BJ (cell line): Measurements from ENCODE around the gene DHRS2. TPM values are rescaled to one million over a fixed set of nuclear protein-coding genes. Genes with fewer than 3 reads are reported as not detected.

ENCODE experiments used
- CTCF ChIA-PET: fragments of 350-600 bp; formaldehyde crosslinking; extraction: SDS; loops from one replicate; lab custom pipeline; 2021; ENCODE audit warnings: antibody characterized with exemption, inconsistent platforms; lab: Yijun Ruan, JAX
- POLR2A ChIA-PET: fragments of 300-600 bp; sonication (Branson Sonifier 250); formaldehyde crosslinking; extraction: SDS; loops from one replicate; lab custom pipeline; 2021; ENCODE audit warnings: antibody characterized with exemption; lab: Charles Lee
- DNase-seq: peaks from one replicate; pipeline ENCODE4 v3.0.0-alpha.2; 2011; ENCODE audit warnings: low read depth
- H3K27me3 ChIP-seq: 2 replicates; pipeline ENCODE4 v1.6.0; 2011; ENCODE audit warnings: low read length; ENCODE audit not compliant: control insufficient read depth, insufficient read depth
- H3K36me3 ChIP-seq: 2 replicates; pipeline ENCODE4 v1.5.1; 2011; ENCODE audit warnings: low read length; ENCODE audit not compliant: control insufficient read depth, insufficient read depth
- H3K4me3 ChIP-seq: 2 replicates; pipeline ENCODE4 v1.5.1; 2011; ENCODE audit warnings: low read depth, mild to moderate bottlenecking, control low read depth, low read length
- polyA plus RNA-seq: library from polyadenylated mRNA; depleted of rRNA; stranded (reverse); fragments of >200 nt; gene quantifications from 2 replicates; pipeline ENCODE4 v1.2.3, GENCODE V29; 2011
- TF ChIP-seq, protein P1 (sequence below): IDR thresholded peaks from 2 replicates; pipeline ENCODE4 v1.5.1; 2011; ENCODE audit warnings: low read depth, mild to moderate bottlenecking, control low read depth, inconsistent platforms, low read length, moderate library complexity; ENCODE audit not compliant: insufficient read depth

DHRS2 gene
- polyA plus RNA-seq, 1 experiment, result 0.16 TPM

DNA sequence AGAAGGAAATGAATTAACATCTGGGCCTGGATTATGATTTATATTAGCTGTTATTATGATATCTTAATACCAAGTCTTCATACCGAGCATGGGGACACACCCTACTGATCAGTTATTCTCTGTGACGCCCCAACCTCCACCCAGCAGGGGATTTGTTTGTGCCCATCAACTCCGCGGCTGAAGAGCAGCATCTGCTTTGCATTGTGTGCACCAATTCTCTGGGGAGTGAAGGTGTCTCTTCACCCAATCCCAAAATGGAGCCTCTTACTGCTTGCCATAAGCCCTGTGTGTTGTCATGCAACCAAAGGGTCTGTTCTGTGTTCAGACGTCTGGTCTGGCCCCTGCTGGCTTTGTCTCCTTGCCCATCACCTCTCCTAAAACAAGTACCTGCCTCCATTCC is 25.4 kb downstream of the DHRS2 start:
- ChIA-PET CTCF (no interaction called here), POLR2A (no interaction called here)
- no peak for DNase-seq
- Histone ChIP-seq H3K4me3 (no peak overlapping the region), H3K27me3 (peaks cover 2% of the 10 kb centered on the region; the same call in 1 of the 2 replicates), H3K36me3 (no peaks in the 10 kb centered on the region)
- TF ChIP-seq, protein P1, sequence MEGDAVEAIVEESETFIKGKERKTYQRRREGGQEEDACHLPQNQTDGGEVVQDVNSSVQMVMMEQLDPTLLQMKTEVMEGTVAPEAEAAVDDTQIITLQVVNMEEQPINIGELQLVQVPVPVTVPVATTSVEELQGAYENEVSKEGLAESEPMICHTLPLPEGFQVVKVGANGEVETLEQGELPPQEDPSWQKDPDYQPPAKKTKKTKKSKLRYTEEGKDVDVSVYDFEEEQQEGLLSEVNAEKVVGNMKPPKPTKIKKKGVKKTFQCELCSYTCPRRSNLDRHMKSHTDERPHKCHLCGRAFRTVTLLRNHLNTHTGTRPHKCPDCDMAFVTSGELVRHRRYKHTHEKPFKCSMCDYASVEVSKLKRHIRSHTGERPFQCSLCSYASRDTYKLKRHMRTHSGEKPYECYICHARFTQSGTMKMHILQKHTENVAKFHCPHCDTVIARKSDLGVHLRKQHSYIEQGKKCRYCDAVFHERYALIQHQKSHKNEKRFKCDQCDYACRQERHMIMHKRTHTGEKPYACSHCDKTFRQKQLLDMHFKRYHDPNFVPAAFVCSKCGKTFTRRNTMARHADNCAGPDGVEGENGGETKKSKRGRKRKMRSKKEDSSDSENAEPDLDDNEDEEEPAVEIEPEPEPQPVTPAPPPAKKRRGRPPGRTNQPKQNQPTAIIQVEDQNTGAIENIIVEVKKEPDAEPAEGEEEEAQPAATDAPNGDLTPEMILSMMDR, result no peak

DNA sequence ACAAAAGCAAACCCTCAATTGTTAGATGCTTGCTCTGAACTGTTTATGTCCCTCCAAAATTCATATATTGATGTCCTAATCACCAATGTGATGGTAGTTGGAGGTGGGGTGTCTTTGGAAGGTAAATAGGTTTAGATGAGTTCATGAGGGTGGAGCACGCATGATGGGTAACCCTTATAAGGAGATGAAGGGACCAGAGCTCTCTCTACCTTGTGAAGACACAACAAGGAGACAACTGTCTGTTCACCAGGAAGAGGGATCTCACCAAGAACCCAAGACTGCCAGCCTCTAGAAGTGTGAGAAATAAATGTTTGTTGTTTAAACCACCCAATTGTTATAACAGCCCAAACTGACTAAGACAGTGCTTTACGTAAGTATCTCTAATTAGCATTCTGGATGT is 27.0 kb downstream of the DHRS2 start:
- no peak for DNase-seq
- Histone ChIP-seq H3K36me3 (no peaks in the 10 kb centered on the region), H3K4me3 (no peak overlapping the region), H3K27me3 (no peaks in the 10 kb centered on the region)
- POLR2A ChIA-PET, result no interaction called here
- CTCF ChIA-PET, result interaction anchor here (1.3 kb wide), 1 partner anchor 247 kb away, joined by 5 read pairs; no protein-coding TSS in a partner anchor
- TF ChIP-seq, protein P1, result no peak

DNA sequence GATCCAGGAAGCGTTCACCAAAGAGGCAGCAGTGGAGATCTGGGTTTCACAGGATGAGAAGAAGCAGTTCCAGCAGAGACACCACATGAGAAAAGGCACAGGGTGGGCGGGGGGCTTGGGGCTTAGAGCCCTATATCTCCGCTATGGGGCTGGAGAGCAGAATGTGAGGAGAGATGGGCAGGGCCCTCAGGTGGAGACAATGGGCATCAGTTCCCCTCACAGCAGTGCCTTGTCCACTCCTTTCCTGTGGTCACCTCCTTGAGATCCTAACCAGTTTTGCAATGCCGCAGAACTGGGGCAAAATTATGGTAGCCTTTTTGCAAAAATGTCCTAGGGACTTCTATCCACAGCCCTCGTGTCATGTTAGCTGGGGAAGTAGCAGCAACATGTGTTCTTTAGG is 27.5 kb downstream of the DHRS2 start:
- Histone ChIP-seq H3K4me3 (no peak overlapping the region), H3K36me3 (no peaks in the 10 kb centered on the region), H3K27me3 (no peaks in the 10 kb centered on the region)
- POLR2A ChIA-PET, result no interaction called here
- DNase-seq, result no peak
- CTCF ChIA-PET, result interaction anchor here (1.2 to 1.3 kb wide), 2 partner anchors 22 to 247 kb away, joined by 3 to 5 read pairs; no protein-coding TSS in a partner anchor
- TF ChIP-seq, protein P1, result no peak

DNA sequence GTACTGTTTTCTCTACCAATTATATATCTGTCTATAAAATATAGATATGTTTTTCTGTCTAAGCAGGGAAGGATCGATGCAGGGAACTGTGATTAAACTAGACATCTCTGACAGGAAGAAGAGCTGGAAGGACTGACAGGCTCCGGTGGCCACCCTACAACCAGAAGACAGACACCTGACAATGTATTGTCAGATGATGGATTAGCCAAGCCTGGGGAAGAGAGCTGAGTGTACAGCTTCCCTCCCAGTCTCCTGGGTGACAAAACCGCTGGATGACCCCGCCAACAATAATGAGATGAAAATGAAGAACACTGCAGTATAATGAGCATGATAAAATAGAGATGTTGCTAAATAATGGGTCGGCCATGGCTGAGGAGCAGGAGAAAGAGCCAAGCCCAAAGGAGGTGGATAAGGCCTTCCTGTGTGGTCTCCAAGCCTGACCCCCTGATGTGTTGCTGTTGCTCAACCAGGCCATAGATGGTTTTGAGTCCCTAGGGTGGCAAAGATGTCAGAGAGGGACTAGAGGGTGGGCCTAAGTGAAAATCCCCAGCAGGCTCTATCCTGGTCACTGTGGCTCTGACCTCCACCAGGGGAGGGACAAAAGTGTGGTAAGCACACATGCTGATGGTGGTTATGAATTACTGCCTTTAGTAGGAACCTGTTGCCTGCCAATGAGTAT is 28.2 kb downstream of the DHRS2 start:
- Histone ChIP-seq H3K36me3 (no peaks in the 10 kb centered on the region), H3K4me3 (no peak overlapping the region), H3K27me3 (no peaks in the 10 kb centered on the region)
- POLR2A ChIA-PET, result no interaction called here
- no peak for DNase-seq
- CTCF ChIA-PET, result interaction anchor here (0.6 to 2.2 kb wide), 5 partner anchors 16 to 246 kb away, joined by 3 to 43 read pairs (median 3); no protein-coding TSS in a partner anchor
- TF ChIP-seq, protein P1, result no peak

DNA sequence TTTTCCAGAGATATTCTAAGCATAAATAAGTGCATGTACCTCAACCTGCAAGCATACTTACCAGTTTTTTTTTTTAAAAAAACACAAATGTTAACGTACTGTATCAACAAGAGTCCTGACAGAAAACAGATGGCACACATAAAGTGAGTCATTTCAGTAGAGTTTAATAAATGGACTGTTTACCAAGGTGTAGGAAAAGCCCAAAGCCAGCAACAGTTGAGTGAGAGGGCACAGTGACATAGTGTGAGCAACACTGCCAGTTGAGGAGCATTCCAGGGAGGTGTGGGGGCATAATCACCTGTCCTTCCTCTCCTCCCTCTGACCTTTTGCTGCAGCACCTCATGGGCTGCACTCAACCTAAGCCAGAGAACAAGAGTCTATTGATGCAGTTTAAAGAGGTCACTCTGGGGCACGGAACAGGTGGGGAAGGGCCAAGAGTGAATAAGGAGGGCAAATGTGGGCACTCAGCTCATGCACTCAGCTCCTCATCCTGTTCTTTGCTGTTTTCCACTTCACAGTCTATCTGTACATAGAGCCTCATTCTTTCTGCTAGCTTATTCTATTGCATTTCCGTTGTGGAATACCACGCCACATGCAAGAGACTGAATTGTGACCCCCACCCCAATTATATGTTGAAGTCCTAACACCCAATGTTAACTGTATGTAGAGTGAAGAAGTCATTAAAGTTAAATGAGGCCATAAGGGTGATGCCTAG is 29.3 kb downstream of the DHRS2 start:
- CTCF ChIA-PET, result interaction anchor here (0.7 to 2.2 kb wide), 22 partner anchors 9 to 265 kb away, joined by 3 to 43 read pairs (median 4); partner anchors contain the start of gene DHRS2
- H3K27me3 ChIP-seq, result no peaks in the 10 kb centered on the region
- no peak overlapping the region for H3K4me3 ChIP-seq
- POLR2A ChIA-PET, result no interaction called here
- TF ChIP-seq, protein P1, result no peak
- no peaks in the 10 kb centered on the region for H3K36me3 ChIP-seq
- DNase-seq, result no peak
